H1 (cell line): ENCODE measurements around the gene CD151. TPM values are rescaled to one million over a fixed set of nuclear protein-coding genes. Genes with fewer than 3 reads are reported as not detected.

Experiments
- CHD7 ChIP-seq: fragments of 300-600 bp; sonication (generic); IDR thresholded peaks from 2 replicates; pipeline ENCODE4 v1.7.1; 2012; ENCODE audit warnings: low read length, moderate library complexity, mild to moderate bottlenecking, inconsistent platforms; ENCODE audit not compliant: insufficient replicate concordance
- CTCF ChIP-seq, 3 experiments: IDR thresholded peaks; 1 replicate in 2 of 3; 2 replicates in 1 of 3; pipeline versions ENCODE4 v1.5.1 to v1.6.1; 2011; ENCODE audit warnings: low read length in 3 of 3, mild to moderate bottlenecking in 3 of 3, inconsistent platforms in 2 of 3, low read depth in 1 of 3, moderate library complexity in 1 of 3; ENCODE audit not compliant: insufficient read depth in 1 of 3; ENCODE audit errors: control extremely low read depth in 1 of 3
- EP300 ChIP-seq, 2 experiments: IDR thresholded peaks; 1 replicate in 1 of 2; 2 replicates in 1 of 2; pipeline ENCODE4 v1.6.1; 2011 to 2012; ENCODE audit warnings: low read depth in 2 of 2, low read length in 2 of 2, mild to moderate bottlenecking in 2 of 2, borderline replicate concordance in 1 of 2, inconsistent platforms in 1 of 2, moderate library complexity in 1 of 2
- RFX5 ChIP-seq: IDR thresholded peaks from 2 replicates; pipeline ENCODE4 v1.6.1; 2011; ENCODE audit warnings: low read depth, low read length, improper control_type of control experiment, borderline replicate concordance
- polyA plus RNA-seq, 7 experiments: library from polyadenylated mRNA; depleted of rRNA in 3 of 7; stranded (reverse) in 5 of 7; unstranded in 2 of 7; fragments of >200 nt in 5 of 7; fragments of 200-250 nt in 2 of 7; gene quantifications; 1 replicate in 5 of 7; 2 replicates in 1 of 7; 4 replicates in 1 of 7; pipeline versions ENCODE4 v1.2.1 to v1.2.3, GENCODE V29; 2011 to 2013; ENCODE audit warnings: missing spikeins in 2 of 7, mixed read lengths in 2 of 7
- total RNA-seq: library from RNA; stranded (reverse); fragmentation: NEBNext Ultra II Directional; extraction: Animal tissue kit (Norgen Biotek cat#: 25700); gene quantifications from 2 replicates; pipeline ENCODE4 v1.2.1, GENCODE V29; 2021

The CD151 gene
- total and polyA plus RNA-seq, 2 of the 8 experiments (the other 6 are each of a cell fraction or from before 2014, with no cell fraction given) = 101 to 212 TPM

GRCh38 chr11:872799-873198 is 40.0 kb downstream of the CD151 start (continued):
- TF ChIP-seq CHD7 = no peak
- TF ChIP-seq CTCF (IDR thresholded peaks at IDR 0.05; ENCODE audit: control extremely low read depth in 1 of 3, insufficient read depth in 1 of 3, low read depth in 1 of 3, low read length in 3 of 3) = no peak
- TF ChIP-seq RFX5 = no peak
- TF ChIP-seq EP300 (IDR thresholded peaks at IDR 0.05; ENCODE audit: borderline replicate concordance in 1 of 2, low read depth in 2 of 2, low read length in 2 of 2) = no peak
